K562 (cell line): ENCODE results near the gene THEM5. TPM values are rescaled to one million over a fixed set of nuclear protein-coding genes. Genes with fewer than 3 reads are reported as not detected.

ENCODE experiments used
- ATAC-seq: fragments of 200-7000 bp; cut with Tn5 transposase; 3 replicates; pipeline ENCODE4 v1.9.1; 2020; ENCODE audit warnings: moderate library complexity
- BruUV-seq: library from RNA; stranded (reverse); fragments of 400-500 nt; replicated peaks from 2 replicates; lab custom pipeline; 2021; lab: Mats Ljungman, UMichigan
- CTCF ChIA-PET: fragments of 300-600 bp; formaldehyde crosslinking; extraction: SDS; loops from one replicate; lab custom pipeline; 2021; ENCODE audit warnings: low intra/inter-chr PET ratio; lab: Yijun Ruan, JAX
- POLR2A ChIA-PET: fragments of 300-600, 350-650 bp; sonication (Branson Sonifier 250); formaldehyde crosslinking; extraction: SDS; loops from one replicate; lab custom pipeline; 2021; ENCODE audit warnings: antibody characterized with exemption, inconsistent platforms; lab: Yijun Ruan, JAX
- DNase-seq, 4 experiments: peaks; one replicate each; pipeline versions ENCODE4 v3.0.0 to v3.0.0-alpha.2; 2011 to 2018; ENCODE audit warnings: low spot score in 3 of 4, mixed read lengths in 3 of 4; ENCODE audit errors: extremely low read depth in 1 of 4
- FAIRE-seq: peaks from 2 replicates; lab custom pipeline; 2011; peaks lifted over from hg19 to GRCh38; lab: Jason Lieb, UNC
- H2AFZ ChIP-seq: 2 replicates; pipeline ENCODE4 v1.6.0; 2011; ENCODE audit warnings: low read depth, low read length, control low read depth, inconsistent platforms
- H3K27ac ChIP-seq: fragments of 200-600 bp; 3 replicates; pipeline ENCODE4 v1.8.0; 2011; ENCODE audit warnings: low read depth, mild to moderate bottlenecking, control low read depth, inconsistent platforms, low read length, moderate library complexity, mixed read lengths; ENCODE audit errors: extremely low read depth
- H3K27me3 ChIP-seq, 2 experiments: fragments of 300-600 bp in 1 of 2; 2 replicates in 1 of 2; 3 replicates in 1 of 2; pipeline versions ENCODE4 v1.6.0 to v1.8.0; 2011; ENCODE audit warnings: inconsistent platforms in 2 of 2, low read length in 2 of 2, mild to moderate bottlenecking in 1 of 2, mixed read lengths in 1 of 2, moderate library complexity in 1 of 2; ENCODE audit not compliant: control insufficient read depth in 2 of 2, insufficient read depth in 2 of 2
- H3K36me3 ChIP-seq: fragments of 300-600 bp; 3 replicates; pipeline ENCODE4 v1.8.0; 2011; ENCODE audit warnings: mild to moderate bottlenecking, low read length, inconsistent platforms; ENCODE audit not compliant: control insufficient read depth, insufficient read depth
- H3K4me1 ChIP-seq, 2 experiments: fragments of 200-600 bp in 1 of 2; replicated peaks in 1 of 2; 2 replicates in 1 of 2; 3 replicates in 1 of 2; pipeline versions ENCODE4 v1.5.1 to v1.8.0; 2011; ENCODE audit warnings: inconsistent platforms in 2 of 2, low read length in 2 of 2, mild to moderate bottlenecking in 1 of 2, mixed read lengths in 1 of 2, moderate library complexity in 1 of 2; ENCODE audit not compliant: control insufficient read depth in 2 of 2, insufficient read depth in 2 of 2
- H3K4me2 ChIP-seq: 2 replicates; pipeline ENCODE4 v1.6.1; 2011; ENCODE audit warnings: low read length, control low read depth, inconsistent platforms, mixed read lengths; ENCODE audit not compliant: insufficient read depth
- H3K4me3 ChIP-seq: fragments of 200-600 bp; sonication (generic), shearing (Covaris generic); 2 replicates; pipeline ENCODE4 v1.5.1; 2016; ENCODE audit warnings: control low read depth, inconsistent platforms
- H3K79me2 ChIP-seq: fragments of 200-600 bp; 3 replicates; pipeline ENCODE4 v1.8.0; 2011; ENCODE audit warnings: low read length, inconsistent platforms; ENCODE audit not compliant: control insufficient read depth, insufficient read depth
- H3K9ac ChIP-seq, 2 experiments: 2 replicates each; pipeline versions ENCODE4 v1.6.0 to v1.6.1; 2011; ENCODE audit warnings: low read depth in 2 of 2, low read length in 2 of 2, control low read depth in 1 of 2, inconsistent platforms in 1 of 2, mild to moderate bottlenecking in 1 of 2, mixed read lengths in 1 of 2; ENCODE audit not compliant: insufficient read depth in 1 of 2
- H3K9me1 ChIP-seq: one replicate; pipeline ENCODE4 v1.6.0; 2011; ENCODE audit warnings: inconsistent platforms, mild to moderate bottlenecking, low read length, moderate library complexity; ENCODE audit not compliant: control insufficient read depth, insufficient read depth
- H3K9me3 ChIP-seq: replicated peaks from 2 replicates; pipeline ENCODE4 v1.5.1; 2011; ENCODE audit warnings: low read depth, low read length, inconsistent platforms; ENCODE audit not compliant: control insufficient read depth, insufficient read depth
- H4K20me1 ChIP-seq: replicated peaks from 2 replicates; pipeline ENCODE4 v1.6.1; 2011; ENCODE audit warnings: low read length, inconsistent platforms, mixed read lengths; ENCODE audit not compliant: control insufficient read depth, insufficient read depth
- CCAR2 ChIP-seq: fragments of 200-400 bp; formaldehyde crosslinking; IDR thresholded peaks from 2 replicates; pipeline ENCODE4 v1.6.1; 2017; ENCODE audit warnings: mild to moderate bottlenecking, low read depth, low read length
- NR4A1 ChIP-seq, 2 experiments: fragments of 250-450 bp in 1 of 2; fragments of 450-650 bp in 1 of 2; sonication (Bioruptor Pico) in 1 of 2; IDR thresholded peaks; 2 replicates each; pipeline versions ENCODE4 v1.4.0 to v1.6.1; 2016 to 2020; ENCODE audit warnings: mild to moderate bottlenecking in 2 of 2, missing compliant biosample characterization in 1 of 2, missing genetic modification characterization in 1 of 2, moderate library complexity in 1 of 2
- PHTF2 ChIP-seq: fragments of 250-450 bp; sonication (Bioruptor Pico); IDR thresholded peaks from 2 replicates; pipeline ENCODE4 v1.5.0; 2021; ENCODE audit warnings: mild to moderate bottlenecking
- RBM39 ChIP-seq: fragments of 200-400 bp; formaldehyde crosslinking; optimal IDR thresholded peaks from 2 replicates; pipeline ENCODE3; 2018; ENCODE audit warnings: low read depth, low read length
- STAT5A ChIP-seq: IDR thresholded peaks from 2 replicates; pipeline ENCODE4 v1.6.1; 2012; ENCODE audit warnings: low read length, inconsistent platforms, borderline replicate concordance
- ZNF707 ChIP-seq: fragments of 250-450 bp; sonication (Bioruptor Pico); conservative IDR thresholded peaks from 2 replicates; pipeline ENCODE4 v1.8.0; 2022; ENCODE audit warnings: inconsistent platforms, mild to moderate bottlenecking, moderate library complexity
- WGBS: fragments of 100-300 bp; shearing (Covaris generic); methylation state at CpG from one replicate; pipeline ENCODE4 v1.1.6; 2016; ENCODE audit warnings: low coverage, mixed read lengths; ENCODE audit not compliant: insufficient coverage; ENCODE audit errors: missing lambda C conversion rate; 5-methylcytosine and 5-hydroxymethylcytosine counted together
- in situ Hi-C: fragments of 300-500 bp; cut with MboI; formaldehyde crosslinking; loops from 4 replicates; pipeline ENCODE4 v1.15.0; 2018; ENCODE audit warnings: inconsistent platforms, mixed read lengths
- intact Hi-C: fragments of 100-400 bp; cut with micrococcal nuclease; formaldehyde crosslinking; loops from 2 replicates; pipeline ENCODE4 v1.14.2; 2022
- polyA plus RNA-seq, 8 experiments: library from polyadenylated mRNA; depleted of rRNA in 4 of 8; stranded (reverse) in 5 of 8; unstranded in 3 of 8; fragments of >200 nt; fragmentation: Nextera tagmentation in 2 of 8; fragmentation: Illumina TruSeq in 1 of 8; extraction: Ambion mirVana in 2 of 8; extraction: Trizol in 1 of 8; gene quantifications; 2 replicates each; pipeline versions ENCODE4 v1.2.1 to v1.2.3, GENCODE V29; 2011 to 2014; ENCODE audit warnings: inconsistent platforms in 1 of 8, missing spikeins in 1 of 8
- total RNA-seq, 7 experiments: library from RNA; depleted of rRNA in 6 of 7; stranded (reverse); fragments of >200 nt in 6 of 7; fragmentation: Illumina TruSeq in 2 of 7; extraction: Trizol in 2 of 7; gene quantifications; 2 replicates each; pipeline versions ENCODE4 v1.2.1 to v1.2.3, GENCODE V29; 2011 to 2021; ENCODE audit warnings: low replicate concordance in 1 of 7
- TF ChIP-seq, protein P1 (sequence below): sonication (generic); formaldehyde crosslinking; IDR thresholded peaks from 2 replicates; pipeline ENCODE4 v1.8.1; 2023; ENCODE audit warnings: mild to moderate bottlenecking, missing genetic modification reagents
- TF ChIP-seq, protein P2 (sequence below): IDR thresholded peaks from 2 replicates; pipeline ENCODE4 v1.6.1; 2014; ENCODE audit warnings: antibody characterized with exemption
- TF ChIP-seq, protein P3 (sequence below): fragments of 450-650 bp; IDR thresholded peaks from 2 replicates; pipeline ENCODE4 v1.6.1; 2018; ENCODE audit not compliant: partially characterized antibody

THEM5 gene
- total and polyA plus RNA-seq, 9 of the 15 experiments (the other 6 are each of a cell fraction or from before 2014, with no cell fraction given), result not detected

DNA sequence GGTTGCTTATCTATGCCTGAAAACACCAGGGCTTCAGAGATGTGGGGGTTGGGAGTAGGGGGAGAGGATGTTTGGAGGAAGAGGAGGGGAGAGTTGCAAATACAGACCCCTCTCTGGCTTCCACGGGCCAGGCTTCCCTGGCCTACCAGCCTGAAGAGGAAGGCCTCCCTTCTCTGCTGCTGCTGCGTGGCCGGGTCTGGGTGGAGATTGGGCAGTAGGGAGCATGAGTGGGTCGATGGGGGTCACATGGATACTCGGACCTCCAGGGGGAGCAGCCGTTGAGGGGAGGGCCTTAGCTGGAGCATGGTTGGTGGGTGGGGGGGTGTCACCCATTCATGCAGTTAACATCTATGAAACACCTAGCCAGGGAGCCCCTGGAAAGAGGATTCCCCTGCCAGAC is 23.5 kb downstream of the THEM5 start:
- no peaks in the 10 kb centered on the region for H3K36me3 ChIP-seq
- no peak overlapping the region for H3K9ac ChIP-seq
- WGBS, result 25% methylated on average over 5 of the region's 6 CpGs
- peaks cover 5 to 33% of the 10 kb centered on the region in 2 experiments for H3K4me1 ChIP-seq
- H3K9me1 ChIP-seq, result peaks cover 3% of the 10 kb centered on the region
- no TSS peak for BruUV-seq
- no peak overlapping the region for H3K4me2 ChIP-seq
- no peak overlapping the region for H3K27ac ChIP-seq
- intact Hi-C loops (no loop called here), in situ Hi-C loops (loop anchor here (5.0 kb wide), 1 partner anchor 133 kb away; no protein-coding TSS in a partner anchor)
- H3K4me3 ChIP-seq, result no peak overlapping the region
- POLR2A ChIA-PET, result interaction anchor here (0.5 to 1.2 kb wide), 2 partner anchors 10 to 523 kb away, joined by 3 to 4 read pairs; no protein-coding TSS in a partner anchor
- TF ChIP-seq PHTF2 (no peak), CCAR2 (no peak), ZNF707 (no peak), RBM39 (no peak), NR4A1 (CRISPR knock-in tag; IDR thresholded peaks at IDR 0.05) (no peak), NR4A1 (tag; IDR thresholded peaks at IDR 0.05) (no peak), STAT5A (no peak)
- TF ChIP-seq, protein P1, sequence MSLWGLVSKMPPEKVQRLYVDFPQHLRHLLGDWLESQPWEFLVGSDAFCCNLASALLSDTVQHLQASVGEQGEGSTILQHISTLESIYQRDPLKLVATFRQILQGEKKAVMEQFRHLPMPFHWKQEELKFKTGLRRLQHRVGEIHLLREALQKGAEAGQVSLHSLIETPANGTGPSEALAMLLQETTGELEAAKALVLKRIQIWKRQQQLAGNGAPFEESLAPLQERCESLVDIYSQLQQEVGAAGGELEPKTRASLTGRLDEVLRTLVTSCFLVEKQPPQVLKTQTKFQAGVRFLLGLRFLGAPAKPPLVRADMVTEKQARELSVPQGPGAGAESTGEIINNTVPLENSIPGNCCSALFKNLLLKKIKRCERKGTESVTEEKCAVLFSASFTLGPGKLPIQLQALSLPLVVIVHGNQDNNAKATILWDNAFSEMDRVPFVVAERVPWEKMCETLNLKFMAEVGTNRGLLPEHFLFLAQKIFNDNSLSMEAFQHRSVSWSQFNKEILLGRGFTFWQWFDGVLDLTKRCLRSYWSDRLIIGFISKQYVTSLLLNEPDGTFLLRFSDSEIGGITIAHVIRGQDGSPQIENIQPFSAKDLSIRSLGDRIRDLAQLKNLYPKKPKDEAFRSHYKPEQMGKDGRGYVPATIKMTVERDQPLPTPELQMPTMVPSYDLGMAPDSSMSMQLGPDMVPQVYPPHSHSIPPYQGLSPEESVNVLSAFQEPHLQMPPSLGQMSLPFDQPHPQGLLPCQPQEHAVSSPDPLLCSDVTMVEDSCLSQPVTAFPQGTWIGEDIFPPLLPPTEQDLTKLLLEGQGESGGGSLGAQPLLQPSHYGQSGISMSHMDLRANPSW (CRISPR knock-in tag), result no peak
- TF ChIP-seq, protein P2, sequence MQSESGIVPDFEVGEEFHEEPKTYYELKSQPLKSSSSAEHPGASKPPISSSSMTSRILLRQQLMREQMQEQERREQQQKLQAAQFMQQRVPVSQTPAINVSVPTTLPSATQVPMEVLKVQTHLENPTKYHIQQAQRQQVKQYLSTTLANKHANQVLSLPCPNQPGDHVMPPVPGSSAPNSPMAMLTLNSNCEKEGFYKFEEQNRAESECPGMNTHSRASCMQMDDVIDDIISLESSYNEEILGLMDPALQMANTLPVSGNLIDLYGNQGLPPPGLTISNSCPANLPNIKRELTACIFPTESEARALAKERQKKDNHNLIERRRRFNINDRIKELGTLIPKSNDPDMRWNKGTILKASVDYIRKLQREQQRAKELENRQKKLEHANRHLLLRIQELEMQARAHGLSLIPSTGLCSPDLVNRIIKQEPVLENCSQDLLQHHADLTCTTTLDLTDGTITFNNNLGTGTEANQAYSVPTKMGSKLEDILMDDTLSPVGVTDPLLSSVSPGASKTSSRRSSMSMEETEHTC, result no peak
- TF ChIP-seq, protein P3, sequence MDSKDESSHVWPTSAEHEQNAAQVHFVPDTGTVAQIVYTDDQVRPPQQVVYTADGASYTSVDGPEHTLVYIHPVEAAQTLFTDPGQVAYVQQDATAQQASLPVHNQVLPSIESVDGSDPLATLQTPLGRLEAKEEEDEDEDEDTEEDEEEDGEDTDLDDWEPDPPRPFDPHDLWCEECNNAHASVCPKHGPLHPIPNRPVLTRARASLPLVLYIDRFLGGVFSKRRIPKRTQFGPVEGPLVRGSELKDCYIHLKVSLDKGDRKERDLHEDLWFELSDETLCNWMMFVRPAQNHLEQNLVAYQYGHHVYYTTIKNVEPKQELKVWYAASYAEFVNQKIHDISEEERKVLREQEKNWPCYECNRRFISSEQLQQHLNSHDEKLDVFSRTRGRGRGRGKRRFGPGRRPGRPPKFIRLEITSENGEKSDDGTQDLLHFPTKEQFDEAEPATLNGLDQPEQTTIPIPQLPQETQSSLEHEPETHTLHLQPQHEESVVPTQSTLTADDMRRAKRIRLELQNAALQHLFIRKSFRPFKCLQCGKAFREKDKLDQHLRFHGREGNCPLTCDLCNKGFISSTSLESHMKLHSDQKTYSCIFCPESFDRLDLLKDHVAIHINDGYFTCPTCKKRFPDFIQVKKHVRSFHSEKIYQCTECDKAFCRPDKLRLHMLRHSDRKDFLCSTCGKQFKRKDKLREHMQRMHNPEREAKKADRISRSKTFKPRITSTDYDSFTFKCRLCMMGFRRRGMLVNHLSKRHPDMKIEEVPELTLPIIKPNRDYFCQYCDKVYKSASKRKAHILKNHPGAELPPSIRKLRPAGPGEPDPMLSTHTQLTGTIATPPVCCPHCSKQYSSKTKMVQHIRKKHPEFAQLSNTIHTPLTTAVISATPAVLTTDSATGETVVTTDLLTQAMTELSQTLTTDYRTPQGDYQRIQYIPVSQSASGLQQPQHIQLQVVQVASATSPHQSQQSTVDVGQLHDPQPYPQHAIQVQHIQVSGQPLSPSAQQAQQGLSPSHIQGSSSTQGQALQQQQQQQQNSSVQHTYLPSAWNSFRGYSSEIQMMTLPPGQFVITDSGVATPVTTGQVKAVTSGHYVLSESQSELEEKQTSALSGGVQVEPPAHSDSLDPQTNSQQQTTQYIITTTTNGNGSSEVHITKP, result no peak
- H2AFZ ChIP-seq, result no peak overlapping the region
- CTCF ChIA-PET, result no interaction called here
- no peak for ATAC-seq
- FAIRE-seq, result no peak
- H4K20me1 ChIP-seq, result no peaks in the 10 kb centered on the region
- no peaks in the 10 kb centered on the region for H3K79me2 ChIP-seq
- H3K27me3 ChIP-seq, result peaks cover 2 to 15% of the 10 kb centered on the region in 2 experiments; a peak in 3 of 5 replicates
- H3K9me3 ChIP-seq, result no peaks in the 10 kb centered on the region
- no peak for DNase-seq
